IMR-90 (cell line): Measurements from ENCODE around the gene NEK9. TPM values are rescaled to one million over a fixed set of nuclear protein-coding genes. Genes with fewer than 3 reads are reported as not detected.

Experiments used
- ATAC-seq: fragments of 200-7000 bp; cut with Tn5 transposase; 2 replicates; pipeline ENCODE4 v1.9.1; 2020; ENCODE audit warnings: low read depth, mild to moderate bottlenecking, moderate library complexity
- Bru-seq: library from RNA; stranded (reverse); fragments of 400-500 nt; gene quantifications from one replicate; lab custom pipeline; 2021; lab: Mats Ljungman, UMichigan
- BruChase-seq, 2 experiments: library from RNA; stranded (reverse); fragments of 400-500 nt; gene quantifications; one replicate each; lab custom pipeline; 2021; lab: Mats Ljungman, UMichigan
- BruUV-seq: library from RNA; stranded (reverse); fragments of 400-500 nt; replicated peaks from 2 replicates; lab custom pipeline; 2021; lab: Mats Ljungman, UMichigan
- CTCF ChIA-PET: fragments of 300-600 bp; formaldehyde crosslinking; extraction: SDS; loops from one replicate; lab custom pipeline; 2021; ENCODE audit warnings: antibody characterized with exemption; lab: Yijun Ruan, JAX
- POLR2A ChIA-PET: fragments of 300-600 bp; sonication (Branson Sonifier 250); formaldehyde crosslinking; loops from one replicate; lab custom pipeline; 2022; ENCODE audit warnings: antibody characterized with exemption; ENCODE audit not compliant: unreplicated experiment; lab: Charles Lee
- DNase-seq: peaks from one replicate; pipeline ENCODE4 v3.0.0; 2013
- H2AFZ ChIP-seq: replicated peaks from 2 replicates; pipeline ENCODE3; 2013; ENCODE audit warnings: low read length, mild to moderate bottlenecking; ENCODE audit not compliant: poor library complexity
- H2AK5ac ChIP-seq: 2 replicates; pipeline ENCODE4 v1.6.1; 2013; ENCODE audit warnings: low read depth, low read length, inconsistent platforms
- H2AK9ac ChIP-seq: replicated peaks from 2 replicates; pipeline ENCODE3; 2013; ENCODE audit warnings: mild to moderate bottlenecking, low read depth, low read length, moderate library complexity; ENCODE audit not compliant: poor library complexity
- H2BK120ac ChIP-seq: 2 replicates; pipeline ENCODE4 v1.6.1; 2013; ENCODE audit warnings: low read depth, low read length, inconsistent platforms
- H2BK15ac ChIP-seq: 3 replicates; pipeline ENCODE4 v1.6.1; 2013; ENCODE audit warnings: low read depth, low read length, inconsistent platforms
- H2BK20ac ChIP-seq: 2 replicates; pipeline ENCODE4 v1.6.1; 2013; ENCODE audit warnings: low read depth, mild to moderate bottlenecking, inconsistent platforms, low read length, moderate library complexity
- H2BK5ac ChIP-seq: 2 replicates; pipeline ENCODE4 v1.6.1; 2013; ENCODE audit warnings: mild to moderate bottlenecking, low read depth, low read length, inconsistent platforms; ENCODE audit not compliant: poor library complexity, severe bottlenecking
- H3K14ac ChIP-seq: replicated peaks from 2 replicates; pipeline ENCODE4 v1.6.1; 2013; ENCODE audit warnings: low read depth, low read length, inconsistent platforms
- H3K18ac ChIP-seq: 2 replicates; pipeline ENCODE4 v1.6.1; 2013; ENCODE audit warnings: low read depth, low read length, control low read depth
- H3K23ac ChIP-seq: 2 replicates; pipeline ENCODE4 v1.6.1; 2013; ENCODE audit warnings: low read depth, low read length, inconsistent platforms
- H3K27ac ChIP-seq: 2 replicates; pipeline ENCODE4 v1.5.1; 2013; ENCODE audit warnings: mild to moderate bottlenecking, control low read depth, low read length; ENCODE audit not compliant: insufficient read depth
- H3K27me3 ChIP-seq: 2 replicates; pipeline ENCODE4 v1.6.1; 2013; ENCODE audit warnings: low read length; ENCODE audit not compliant: control insufficient read depth, insufficient read depth
- H3K36me3 ChIP-seq: 2 replicates; pipeline ENCODE4 v1.6.1; 2013; ENCODE audit warnings: low read length, mixed read lengths; ENCODE audit not compliant: control insufficient read depth, insufficient read depth
- H3K4ac ChIP-seq: 2 replicates; pipeline ENCODE4 v1.6.1; 2013; ENCODE audit warnings: low read depth, low read length, inconsistent platforms
- H3K4me1 ChIP-seq: 2 replicates; pipeline ENCODE4 v1.6.1; 2013; ENCODE audit warnings: low read length, mixed read lengths; ENCODE audit not compliant: control insufficient read depth, insufficient read depth
- H3K4me2 ChIP-seq: 2 replicates; pipeline ENCODE4 v1.6.1; 2013; ENCODE audit warnings: low read depth, mild to moderate bottlenecking, control low read depth, low read length, moderate library complexity
- H3K4me3 ChIP-seq: 2 replicates; pipeline ENCODE4 v1.5.1; 2013; ENCODE audit warnings: low read depth, mild to moderate bottlenecking, control low read depth, low read length, moderate library complexity; ENCODE audit not compliant: insufficient read depth
- H3K56ac ChIP-seq: 2 replicates; pipeline ENCODE4 v1.6.1; 2013; ENCODE audit warnings: low read length, inconsistent platforms; ENCODE audit not compliant: insufficient read depth; ENCODE audit errors: extremely low read depth
- H3K79me1 ChIP-seq, 2 experiments: 2 replicates each; pipeline ENCODE4 v1.6.1; 2013; ENCODE audit warnings: low read length in 2 of 2, inconsistent platforms in 1 of 2, low read depth in 1 of 2
- H3K9ac ChIP-seq: 2 replicates; pipeline ENCODE4 v1.6.1; 2013; ENCODE audit warnings: low read depth, low read length, control low read depth
- H3K9me1 ChIP-seq: 2 replicates; pipeline ENCODE4 v1.6.1; 2013; ENCODE audit warnings: low read length, inconsistent platforms; ENCODE audit not compliant: insufficient read depth
- H3K9me3 ChIP-seq: 2 replicates; pipeline ENCODE4 v1.6.1; 2013; ENCODE audit warnings: low read length; ENCODE audit not compliant: control insufficient read depth, insufficient read depth
- H4K20me1 ChIP-seq: 2 replicates; pipeline ENCODE4 v1.6.1; 2013; ENCODE audit warnings: low read length, inconsistent platforms; ENCODE audit not compliant: insufficient read depth
- H4K5ac ChIP-seq: 2 replicates; pipeline ENCODE4 v1.6.1; 2013; ENCODE audit warnings: mild to moderate bottlenecking, low read depth, low read length, control low read depth
- H4K8ac ChIP-seq, 2 experiments: 2 replicates each; pipeline ENCODE4 v1.6.1; 2013; ENCODE audit warnings: low read depth in 2 of 2, low read length in 2 of 2, control low read depth in 1 of 2, inconsistent platforms in 1 of 2
- H4K91ac ChIP-seq: 2 replicates; pipeline ENCODE4 v1.6.1; 2013; ENCODE audit warnings: low read depth, low read length, inconsistent platforms; ENCODE audit not compliant: insufficient read depth
- CEBPB ChIP-seq: IDR thresholded peaks from 2 replicates; pipeline ENCODE4 v1.6.1; 2012; ENCODE audit warnings: low read depth, low read length, improper control_type of control experiment
- MAZ ChIP-seq: IDR thresholded peaks from 2 replicates; pipeline ENCODE4 v1.6.1; 2012; ENCODE audit warnings: low read depth, mild to moderate bottlenecking, low read length, improper control_type of control experiment, moderate library complexity, borderline replicate concordance
- MXI1 ChIP-seq: IDR thresholded peaks from 2 replicates; pipeline ENCODE4 v1.6.1; 2012; ENCODE audit warnings: low read depth, mild to moderate bottlenecking, low read length, moderate library complexity, borderline replicate concordance
- POLR2A ChIP-seq: IDR thresholded peaks from 2 replicates; pipeline ENCODE4 v1.6.1; 2012; ENCODE audit warnings: mild to moderate bottlenecking, low read depth, low read length
- WGBS, 2 experiments: methylation state at CpG; one replicate each; pipeline versions ENCODE4 v1.1.5 to v1.1.7; 2013; ENCODE audit warnings: missing lambda C conversion rate in 2 of 2; ENCODE audit not compliant: insufficient read length in 1 of 2; ENCODE audit errors: extremely low coverage in 2 of 2; 5-methylcytosine and 5-hydroxymethylcytosine counted together
- dilution Hi-C: fragments of 300-500 bp; cut with HindIII; formaldehyde crosslinking; loops from one replicate; pipeline ENCODE4 v1.14.3; 2018; ENCODE audit warnings: low sequenced_read_pairs; ENCODE audit not compliant: unreplicated experiment
- in situ Hi-C: fragments of 300-500 bp; cut with MboI; formaldehyde crosslinking; loops from 3 replicates; pipeline ENCODE4 v1.14.3; 2019; ENCODE audit warnings: low sequenced_read_pairs, inconsistent platforms, mixed read lengths
- intact Hi-C: fragments of 100-400 bp; cut with micrococcal nuclease; formaldehyde crosslinking; loops from 2 replicates; pipeline ENCODE4 v1.10.0; 2022
- long read RNA-seq: library from polyadenylated mRNA; unstranded; transcript quantifications from one replicate; pipeline ENCODE4 v2.0.0, GENCODE V29; 2021; ENCODE audit not compliant: unreplicated experiment
- polyA plus RNA-seq, 3 experiments: library from polyadenylated mRNA; depleted of rRNA; stranded (reverse); fragments of >200 nt; gene quantifications; 2 replicates each; pipeline ENCODE4 v1.2.3, GENCODE V29; 2012; ENCODE audit warnings: low replicate concordance in 1 of 3
- total RNA-seq: library from RNA; depleted of rRNA; stranded (reverse); fragments of >200 nt; gene quantifications from 2 replicates; pipeline ENCODE4 v1.2.3, GENCODE V29; 2012; rRNA removed

The NEK9 gene
- total RNA-seq (22.9 and 31.4 TPM in 2 replicates), polyA plus RNA-seq (2012; rRNA removed) (18.8 and 23.2 TPM in 2 replicates), Bru-seq, nascent RNA (percentile 77 among the genes with signal in this experiment), BruChase-seq, experiment 1, labeled RNA remaining after a 6-hour chase (percentile 90 among the genes with signal in this experiment), BruChase-seq, experiment 2, labeled RNA remaining after a 2-hour chase (percentile 82 among the genes with signal in this experiment)
- polyA plus RNA-seq (2012; cell fraction: cytosol; rRNA removed), result 13.8 and 26.9 TPM in 2 replicates
- 42.3 and 45.3 TPM in 2 replicates for polyA plus RNA-seq (2012; cell fraction: nucleus; rRNA removed; ENCODE audit: low replicate concordance)
- long read RNA-seq, full-length matches to known transcripts, result 13 of 29 reads
- long read RNA-seq, partial matches to known transcripts, result 3 of 29 reads
- long read RNA-seq, other reads (novel, unspliced or antisense), result 13 of 29 reads

GRCh38 chr14:75126679-75127473 is at the start of gene NEK9:
Gene NEK9 (minus strand): TSS chr14:75127048. CDS start chr14:75126921, 127 bp downstream.
- H3K4me1 ChIP-seq, result peaks cover 5% of the 10 kb centered on the region; the same call in 1 of the 2 replicates
- dilution Hi-C loops, result loop anchor here (25.0 kb wide), 1 partner anchor 185 kb away; no protein-coding TSS in a partner anchor
- in situ Hi-C loops, result no loop called here
- intact Hi-C loops, result no loop called here
- WGBS, 2 experiments, result 0% methylated on average over 28 of the region's 76 CpGs; no CpG with 5 or more reads in 1 of the 2 experiments
- H4K8ac ChIP-seq, result peak within 1 kb of the TSS; percentile 98 to 100
- peak within 1 kb of the TSS; percentile 94 for H4K91ac ChIP-seq
- peak within 1 kb of the TSS; percentile 76 for H3K56ac ChIP-seq
- H3K27ac ChIP-seq, result peak within 1 kb of the TSS; percentile 93
- DNase-seq, result peak; percentile 75
- no peaks in the 10 kb centered on the region for H3K9me3 ChIP-seq
- peak within 1 kb of the TSS; percentile 82 for H2BK5ac ChIP-seq
- BruUV-seq, result no TSS peak
- H3K4me2 ChIP-seq, result peak within 1 kb of the TSS; percentile 98
- H3K4ac ChIP-seq, result peak within 1 kb of the TSS; percentile 95
- H2BK20ac ChIP-seq, result peak within 1 kb of the TSS; percentile 40; the same call in 1 of the 2 replicates
- peaks cover 24 to 38% of the 10 kb centered on the region in 2 experiments for H3K79me1 ChIP-seq
- ChIA-PET POLR2A (interaction anchor here (0.6 kb wide), 1 partner anchor 450 kb away, joined by 3 read pairs; no protein-coding TSS in a partner anchor), CTCF (interaction anchor here (1.1 kb wide), 1 partner anchor 179 kb away, joined by 10 read pairs; no protein-coding TSS in a partner anchor)
- 0 out of 3 replicates have a peak within 1 kb of the TSS, but pooled peaks have one; percentile 3 for H2BK15ac ChIP-seq
- ATAC-seq, result peak; percentile 90
- peak within 1 kb of the TSS; percentile 89 for H3K9ac ChIP-seq
- H2AK9ac ChIP-seq, result peak within 1 kb of the TSS; percentile 21
- peak within 1 kb of the TSS; percentile 65 for H3K18ac ChIP-seq
- H3K27me3 ChIP-seq, result no peaks in the 10 kb centered on the region
- H2BK120ac ChIP-seq, result peak within 1 kb of the TSS; percentile 46
- peak within 1 kb of the TSS; percentile 55 for H2AK5ac ChIP-seq
- peak within 1 kb of the TSS; percentile 91 for H3K4me3 ChIP-seq
- H3K9me1 ChIP-seq, result peaks cover 3% of the 10 kb centered on the region; the same call in 1 of the 2 replicates
- peak within 1 kb of the TSS; percentile 91 for H3K14ac ChIP-seq
- H4K5ac ChIP-seq, result peak within 1 kb of the TSS; percentile 100
- peak within 1 kb of the TSS; percentile 84 for H3K23ac ChIP-seq
- TF ChIP-seq POLR2A (peak; percentile 79; the same call in 1 of the 2 replicates), MXI1 (0 out of 2 replicates have a peak, but pooled peaks have one; percentile 19), MAZ (peak; percentile 56; the same call in 1 of the 2 replicates), CEBPB (no peak)
- H2AFZ ChIP-seq, result peak within 1 kb of the TSS; percentile 98
- H4K20me1 ChIP-seq, result no peaks in the 10 kb centered on the region
- H3K36me3 ChIP-seq, result no peaks in the 10 kb centered on the region
